ENCODE measurements around the gene PIGB.

The PIGB gene

GRCh38 chr15:55288006-55288717 lies 30.9 kb upstream of the PIGB start:
- H3K27ac ChIP-seq (ENCODE audit: low read length): no peak overlapping the region
- no peaks in the 10 kb centered on the region for H4K20me1 ChIP-seq (ENCODE audit: insufficient read depth, low read length)
- no peak overlapping the region for H3K9ac ChIP-seq (ENCODE audit: low read length)
- H3K36me3 ChIP-seq (replicated peaks; ENCODE audit: low read depth, low read length): no peaks in the 10 kb centered on the region
- H3K4me2 ChIP-seq (ENCODE audit: low read length): no peak overlapping the region
- H3K4me3 ChIP-seq (ENCODE audit: low read length): no peak overlapping the region
- H2AFZ ChIP-seq (ENCODE audit: low read depth, low read length): no peak overlapping the region
- no peaks in the 10 kb centered on the region for H3K27me3 ChIP-seq (ENCODE audit: low read depth, low read length)
- no peaks in the 10 kb centered on the region for H3K79me2 ChIP-seq (ENCODE audit: low read length)
- H3K9me3 ChIP-seq (ENCODE audit: insufficient read depth, low read length): no peaks in the 10 kb centered on the region
- TF ChIP-seq EZH2phosphoT487 (IDR thresholded peaks at IDR 0.05; ENCODE audit: low read depth): no peak
- TF ChIP-seq CTCF (IDR thresholded peaks at IDR 0.05; ENCODE audit: low read depth, low read length): no peak
- peaks cover 10% of the 10 kb centered on the region for H3K4me1 ChIP-seq (ENCODE audit: low read length)

GRCh38 chr15:55289011-55289745 lies 29.8 kb upstream of the PIGB start:
- no peaks in the 10 kb centered on the region for H3K9me3 ChIP-seq (ENCODE audit: insufficient read depth, low read length)
- TF ChIP-seq CTCF (IDR thresholded peaks at IDR 0.05; ENCODE audit: low read depth, low read length) (no peak), EZH2phosphoT487 (IDR thresholded peaks at IDR 0.05; ENCODE audit: low read depth) (no peak)
- H3K4me3 ChIP-seq (ENCODE audit: low read length): peak overlapping the region; percentile 80
- peaks cover 10% of the 10 kb centered on the region; the same call in 1 of the 2 replicates for H3K4me1 ChIP-seq (ENCODE audit: low read length)
- peak overlapping the region; percentile 74 for H3K9ac ChIP-seq (ENCODE audit: low read length)
- peak overlapping the region; percentile 93 for H2AFZ ChIP-seq (ENCODE audit: low read depth, low read length)
- no peaks in the 10 kb centered on the region for H4K20me1 ChIP-seq (ENCODE audit: insufficient read depth, low read length)
- peak overlapping the region; percentile 84 for H3K4me2 ChIP-seq (ENCODE audit: low read length)
- H3K27ac ChIP-seq (ENCODE audit: low read length): no peak overlapping the region
- no peaks in the 10 kb centered on the region for H3K79me2 ChIP-seq (ENCODE audit: low read length)
- H3K27me3 ChIP-seq (ENCODE audit: low read depth, low read length): no peaks in the 10 kb centered on the region
- H3K36me3 ChIP-seq (replicated peaks; ENCODE audit: low read depth, low read length): no peaks in the 10 kb centered on the region

GRCh38 chr15:55289746-55290527 lies 29.1 kb upstream of the PIGB start, which contains the start of gene RAB27A:
Gene RAB27A, minus strand, starts transcription at chr15:55289813. Its CDS starts 54,879 bp downstream, at chr15:55234934.
- peak within 1 kb of the TSS; percentile 74 for H3K9ac ChIP-seq (ENCODE audit: low read length)
- H3K9me3 ChIP-seq (ENCODE audit: insufficient read depth, low read length): no peaks in the 10 kb centered on the region
- peaks cover 10% of the 10 kb centered on the region; the same call in 1 of the 2 replicates for H3K4me1 ChIP-seq (ENCODE audit: low read length)
- H3K4me3 ChIP-seq (ENCODE audit: low read length): peak within 1 kb of the TSS; percentile 80
- H2AFZ ChIP-seq (ENCODE audit: low read depth, low read length): peak within 1 kb of the TSS; percentile 93
- no peak within 1 kb of the TSS for H3K27ac ChIP-seq (ENCODE audit: low read length)
- no peaks in the 10 kb centered on the region for H3K27me3 ChIP-seq (ENCODE audit: low read depth, low read length)
- H3K4me2 ChIP-seq (ENCODE audit: low read length): peak within 1 kb of the TSS; percentile 84
- H3K79me2 ChIP-seq (ENCODE audit: low read length): no peaks in the 10 kb centered on the region
- no peaks in the 10 kb centered on the region for H4K20me1 ChIP-seq (ENCODE audit: insufficient read depth, low read length)
- TF ChIP-seq CTCF (IDR thresholded peaks at IDR 0.05; ENCODE audit: low read depth, low read length) (no peak), EZH2phosphoT487 (IDR thresholded peaks at IDR 0.05; ENCODE audit: low read depth) (no peak)
- no peaks in the 10 kb centered on the region for H3K36me3 ChIP-seq (replicated peaks; ENCODE audit: low read depth, low read length)
